GM12892 (cell line): Measurements from ENCODE around the gene CSTF2T.

ENCODE experiments used
- POLR2A ChIP-seq: IDR thresholded peaks from 2 replicates; pipeline ENCODE4 v1.6.1; 2011; ENCODE audit warnings: low read depth, low read length, control low read depth
- POLR2AphosphoS5 ChIP-seq: IDR thresholded peaks from 2 replicates; pipeline ENCODE4 v1.6.1; 2011; ENCODE audit warnings: low read depth, low read length, control low read depth
- TAF1 ChIP-seq: IDR thresholded peaks from 2 replicates; pipeline ENCODE4 v1.6.1; 2011; ENCODE audit warnings: low read depth, mild to moderate bottlenecking, control low read depth, low read length, borderline replicate concordance

- TF ChIP-seq POLR2AphosphoS5 (no peak), POLR2A (no peak), TAF1 (no peak)
Observed at GRCh38 chr10:51675088-51675487, 24.3 kb downstream of the CSTF2T start.
